GM12801 (cell line): ENCODE measurements around the gene ATP6V1G1.

Source experiments
- CTCF ChIP-seq: IDR thresholded peaks from one replicate; pipeline ENCODE4 v1.5.1; 2011; ENCODE audit warnings: control low read depth; ENCODE audit not compliant: insufficient read length; ENCODE audit errors: extremely low read depth

The ATP6V1G1 gene

GRCh38 chr9:114611516-114612271 lies 24.1 kb downstream of the ATP6V1G1 start:
- no peak for TF ChIP-seq CTCF

GRCh38 chr9:114612272-114612923 lies 24.8 kb downstream of the ATP6V1G1 start:
- TF ChIP-seq CTCF, result no peak

- TF ChIP-seq CTCF, result no peak
Observed at GRCh38 chr9:114613087-114613486, 25.5 kb downstream of the ATP6V1G1 start.

GRCh38 chr9:114613919-114614318 lies 26.4 kb downstream of the ATP6V1G1 start:
- no peak for TF ChIP-seq CTCF

- TF ChIP-seq CTCF, result no peak
Observed at GRCh38 chr9:114614373-114614772, 26.8 kb downstream of the ATP6V1G1 start.

- no peak for TF ChIP-seq CTCF
Observed at GRCh38 chr9:114616684-114617520, 29.3 kb downstream of the ATP6V1G1 start.

- TF ChIP-seq CTCF, result no peak
Observed at GRCh38 chr9:114619191-114619761, 31.7 kb downstream of the ATP6V1G1 start.
